ENCODE results near the gene KCNG2.

KCNG2 gene

DNA sequence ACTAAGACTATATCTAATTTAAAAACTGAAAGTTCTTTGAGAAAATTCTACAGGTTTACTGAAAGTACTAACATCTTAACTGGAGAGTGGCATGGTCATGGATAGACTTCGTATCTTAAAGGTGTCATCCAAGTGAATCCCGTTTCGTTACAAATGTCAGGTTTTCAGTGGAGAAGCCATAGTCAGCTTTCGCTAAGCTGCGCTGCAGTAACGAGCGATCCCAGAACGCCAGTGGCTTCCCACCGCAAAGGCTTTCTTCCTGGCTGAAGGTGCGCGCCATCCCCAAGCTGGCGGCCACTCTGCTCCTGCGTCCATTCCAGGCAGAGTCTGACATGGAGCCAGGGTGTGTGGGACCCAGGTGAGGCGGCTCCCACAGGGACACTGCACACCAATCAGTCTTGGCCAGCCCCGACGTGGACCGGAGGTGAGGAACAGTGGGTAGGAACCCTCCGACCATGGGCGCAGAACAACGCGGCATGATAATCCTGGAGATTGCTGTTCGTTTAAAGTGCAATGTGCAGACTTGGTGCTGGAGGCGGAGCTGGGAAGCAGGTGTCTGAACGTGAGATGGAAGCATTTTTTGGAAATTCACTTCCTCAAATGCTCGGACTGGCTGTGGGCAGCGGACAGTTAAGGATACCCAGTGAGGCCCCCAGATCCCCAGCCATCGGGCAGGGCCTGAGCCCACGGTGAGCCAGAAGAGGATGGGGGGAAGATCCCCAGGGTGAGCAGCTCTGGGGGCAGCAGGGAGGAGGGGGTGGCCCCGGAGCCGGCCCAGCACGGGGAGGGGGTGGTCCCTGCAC is 27.8 kb upstream of the KCNG2 start:
- no peak for DNase-seq (ENCODE audit: low read depth in 3 of 3)

DNA sequence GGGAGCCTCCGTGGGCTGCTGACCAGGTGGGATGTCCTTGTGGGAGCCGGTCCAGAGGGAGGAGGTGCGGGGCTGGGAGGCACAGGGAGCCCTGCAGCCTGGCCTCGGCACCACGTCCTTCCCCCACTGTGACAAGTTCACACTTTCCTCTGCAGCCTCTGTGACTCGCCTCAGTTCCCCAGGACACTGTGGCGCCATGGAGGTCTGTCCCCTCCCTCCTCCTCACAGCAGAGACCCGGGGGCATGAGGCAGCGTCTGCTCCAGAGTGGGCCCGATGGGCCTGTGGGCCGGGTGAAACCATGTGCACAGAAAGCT is 27.3 kb upstream of the KCNG2 start:
- DNase-seq (ENCODE audit: low read depth in 3 of 3), result no peak

DNA sequence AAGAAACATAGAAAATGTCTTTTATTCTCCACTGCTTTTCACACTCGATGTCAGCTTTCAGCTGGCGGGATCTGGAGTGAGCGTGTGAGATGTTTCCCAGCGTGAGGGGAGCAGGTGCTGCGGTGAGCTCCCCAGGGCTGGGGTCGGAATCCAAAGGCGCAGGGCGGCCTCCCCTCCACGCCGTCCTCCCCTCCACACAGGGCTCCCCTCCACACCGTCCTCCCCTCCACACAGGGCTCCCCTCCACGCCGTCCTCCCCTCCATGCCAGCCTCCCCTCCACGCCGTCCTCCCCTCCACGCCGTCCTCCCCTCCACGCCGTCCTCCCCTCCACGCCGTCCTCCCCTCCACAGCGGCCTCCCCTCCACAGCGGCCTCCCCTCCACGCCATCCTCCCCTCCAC is 26.9 kb upstream of the KCNG2 start:
- DNase-seq (ENCODE audit: low read depth in 3 of 3), result no peak

DNA sequence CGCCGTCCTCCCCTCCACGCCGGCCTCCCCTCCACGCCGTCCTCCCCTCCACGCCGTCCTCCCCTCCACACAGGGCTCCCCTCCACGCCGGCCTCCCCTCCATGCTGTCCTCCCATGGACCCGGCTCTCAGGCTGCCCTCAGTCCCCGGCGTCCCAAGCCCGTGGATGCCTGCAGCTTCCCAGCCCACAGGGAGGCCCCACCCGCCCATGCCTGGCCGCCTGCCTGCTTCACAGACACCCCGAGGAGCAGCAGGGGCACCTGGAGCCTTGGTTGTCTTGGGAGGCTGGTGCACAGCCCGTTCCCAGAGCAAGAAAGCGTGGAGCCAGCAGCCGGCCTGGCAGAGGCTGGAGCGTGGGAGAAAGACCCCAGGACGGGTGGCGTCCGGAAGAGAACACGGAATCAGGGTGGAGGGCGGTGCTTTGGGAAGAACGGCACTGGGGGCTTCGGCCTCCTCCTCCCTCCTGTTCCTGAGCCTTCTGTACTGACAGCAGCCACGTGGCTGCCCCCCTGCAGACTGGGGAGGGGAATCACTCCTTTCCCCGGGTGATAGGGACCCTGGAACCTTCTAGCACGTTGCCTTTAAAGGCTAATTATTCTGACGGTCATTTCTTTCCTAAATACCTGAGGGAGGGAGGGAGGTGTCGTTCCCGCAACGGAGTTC is 26.2 kb upstream of the KCNG2 start:
- DNase-seq (ENCODE audit: low read depth in 3 of 3), result no peak

DNA sequence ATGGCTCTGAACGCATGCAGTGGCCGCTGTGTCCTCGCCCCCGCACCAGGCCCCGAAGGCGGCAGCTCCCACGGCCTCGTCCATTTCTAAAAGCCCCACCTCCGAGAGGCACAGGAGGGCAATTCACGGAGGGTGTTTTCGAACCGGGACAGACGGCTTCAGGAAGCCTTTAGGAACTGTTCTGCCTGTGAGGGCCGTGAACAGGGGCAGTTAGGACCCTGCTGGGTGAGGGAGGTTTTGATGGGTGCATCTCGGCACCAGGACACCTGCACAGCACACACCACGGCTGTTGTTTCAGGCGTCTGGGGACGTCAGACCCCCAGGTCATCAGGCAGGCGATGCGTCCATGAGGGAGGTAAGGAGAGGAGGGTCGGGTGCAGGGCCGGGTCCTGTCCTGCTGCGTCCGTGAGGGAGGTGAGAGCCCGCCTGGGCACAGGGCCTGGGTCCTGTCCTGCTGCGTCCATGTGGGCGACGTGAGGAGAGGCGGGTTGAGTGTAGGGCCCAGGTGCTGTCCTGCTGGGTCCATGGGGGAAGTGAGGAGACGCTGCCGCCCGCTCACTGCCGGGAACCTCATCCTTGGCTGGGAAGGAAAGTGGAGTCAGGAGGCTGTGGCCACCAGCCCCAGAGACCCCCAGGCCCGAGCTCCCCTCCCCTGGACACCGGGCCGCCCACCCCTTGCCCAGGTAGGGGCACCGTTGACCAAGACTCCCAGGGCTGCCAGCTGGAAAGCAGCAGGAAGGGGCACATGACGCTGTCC is 25.5 kb upstream of the KCNG2 start:
- no peak for DNase-seq (ENCODE audit: low read depth in 3 of 3)

DNA sequence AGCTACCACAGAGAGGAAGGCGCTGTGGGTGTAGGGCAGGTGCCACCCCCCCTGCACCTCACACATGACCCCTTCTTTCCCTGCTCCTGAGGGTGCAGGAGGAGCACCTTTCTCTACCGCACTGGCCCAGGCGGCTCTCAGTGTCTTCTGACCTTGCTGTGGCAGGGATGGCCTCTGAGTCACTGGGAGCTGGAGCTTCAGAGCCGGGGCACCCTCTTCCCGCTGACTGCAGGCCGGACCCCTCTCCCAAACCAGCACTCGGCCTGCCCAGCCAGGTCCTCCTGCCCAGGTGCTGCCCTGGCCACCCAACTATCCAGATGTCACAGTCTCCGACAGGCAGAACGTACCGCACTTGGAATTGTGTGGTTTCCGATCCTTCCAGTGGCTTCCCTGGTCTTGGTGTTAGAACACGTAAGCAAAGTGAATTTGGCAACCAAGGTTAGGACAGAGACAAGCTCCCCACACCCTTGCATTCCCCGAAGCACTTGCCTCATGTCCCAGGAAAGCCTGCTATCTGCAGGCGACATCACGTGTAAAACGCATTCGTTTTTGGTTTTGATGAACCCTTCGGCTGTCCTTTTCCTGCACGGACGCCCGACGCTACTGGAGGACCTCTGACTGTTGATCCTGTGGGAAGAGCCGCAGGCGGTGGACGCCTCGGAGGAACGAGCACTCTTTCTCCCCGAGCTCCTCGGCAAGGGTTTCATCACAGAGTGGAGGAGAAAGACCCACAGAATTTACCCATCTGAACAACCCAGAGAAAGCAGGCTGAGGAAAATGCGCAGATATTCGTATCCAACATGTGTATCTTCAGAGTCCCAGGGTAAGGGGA is 24.7 kb upstream of the KCNG2 start:
- DNase-seq (ENCODE audit: low read depth in 3 of 3), result no peak

DNA sequence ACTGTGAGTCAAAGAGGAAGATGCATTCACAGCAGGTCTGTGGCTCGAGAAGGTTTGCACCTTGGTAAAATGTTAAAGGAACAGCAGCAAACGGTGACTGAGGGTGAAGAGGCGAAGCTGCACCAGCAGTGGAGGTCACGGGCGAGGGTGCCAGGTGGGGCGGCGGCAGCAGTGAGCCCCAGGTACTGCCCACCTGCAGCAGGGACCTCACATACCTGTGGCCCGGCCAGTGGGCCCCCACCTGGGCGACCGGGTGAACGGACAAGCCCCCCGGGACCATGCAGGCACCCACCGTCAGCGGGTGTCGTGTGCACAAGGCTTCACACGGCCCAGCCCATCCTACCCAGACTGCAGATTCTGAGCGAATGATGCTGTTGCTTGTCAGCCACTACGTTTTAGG is 23.6 kb upstream of the KCNG2 start:
- no peak for DNase-seq (ENCODE audit: low read depth in 3 of 3)

DNA sequence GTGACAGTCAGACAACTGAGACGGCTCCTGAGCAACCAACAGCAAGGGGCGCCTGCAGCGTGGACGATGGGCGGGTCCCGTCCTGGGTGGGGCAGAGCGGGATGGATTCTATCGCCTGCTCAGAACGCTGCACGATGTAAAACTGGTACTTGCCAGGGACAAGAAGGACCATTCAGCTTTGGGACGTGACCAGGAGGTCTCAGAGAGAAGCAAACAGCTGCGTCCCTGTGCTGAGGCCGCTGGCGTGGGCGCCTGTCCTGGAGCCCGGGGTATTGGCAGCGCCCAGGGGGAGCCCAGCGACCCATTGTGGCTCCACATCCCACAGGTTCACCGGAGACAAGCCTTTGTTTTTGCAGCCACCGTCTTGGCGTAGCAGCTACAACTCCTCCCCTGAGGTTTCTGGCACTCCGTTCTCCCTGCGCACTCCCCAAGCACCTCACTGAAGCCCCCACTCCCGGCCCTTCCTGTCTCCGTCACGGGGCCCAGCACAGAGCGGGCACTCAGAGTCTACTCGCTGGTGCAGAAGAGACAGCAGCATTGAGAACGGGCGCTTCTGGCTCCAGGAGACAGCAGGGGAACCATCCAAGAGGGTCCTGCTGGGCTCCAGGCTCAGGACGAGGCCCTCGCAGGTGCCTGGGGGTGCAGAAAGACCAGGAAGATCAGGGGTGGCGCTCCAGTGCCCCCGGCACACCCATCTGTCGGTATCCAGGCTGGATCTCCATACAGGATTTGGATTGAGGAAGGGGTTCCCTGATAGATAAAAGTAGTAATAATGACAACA is 22.1 kb upstream of the KCNG2 start:
- DNase-seq (ENCODE audit: low read depth in 3 of 3), result no peak

DNA sequence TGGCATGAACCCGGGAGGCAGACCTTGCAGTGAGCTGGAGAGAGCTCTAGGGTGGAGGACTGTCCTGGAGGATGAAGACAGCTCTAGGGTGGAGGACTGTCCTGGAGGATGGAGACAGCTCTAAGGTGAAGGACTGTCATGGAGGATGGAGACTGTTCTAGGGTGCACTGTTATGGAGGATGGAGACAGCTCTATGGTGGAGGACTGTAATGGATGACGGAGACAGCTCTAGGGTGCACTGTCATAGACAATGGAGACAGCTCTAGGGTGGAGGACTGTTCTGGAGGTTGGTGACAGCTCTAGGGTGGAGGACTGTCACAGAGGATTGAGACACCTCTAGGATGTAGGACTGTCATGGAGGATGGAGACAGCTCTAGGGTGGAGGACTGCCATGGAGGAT is 21.1 kb upstream of the KCNG2 start:
- no peak for DNase-seq (ENCODE audit: low read depth in 3 of 3)

DNA sequence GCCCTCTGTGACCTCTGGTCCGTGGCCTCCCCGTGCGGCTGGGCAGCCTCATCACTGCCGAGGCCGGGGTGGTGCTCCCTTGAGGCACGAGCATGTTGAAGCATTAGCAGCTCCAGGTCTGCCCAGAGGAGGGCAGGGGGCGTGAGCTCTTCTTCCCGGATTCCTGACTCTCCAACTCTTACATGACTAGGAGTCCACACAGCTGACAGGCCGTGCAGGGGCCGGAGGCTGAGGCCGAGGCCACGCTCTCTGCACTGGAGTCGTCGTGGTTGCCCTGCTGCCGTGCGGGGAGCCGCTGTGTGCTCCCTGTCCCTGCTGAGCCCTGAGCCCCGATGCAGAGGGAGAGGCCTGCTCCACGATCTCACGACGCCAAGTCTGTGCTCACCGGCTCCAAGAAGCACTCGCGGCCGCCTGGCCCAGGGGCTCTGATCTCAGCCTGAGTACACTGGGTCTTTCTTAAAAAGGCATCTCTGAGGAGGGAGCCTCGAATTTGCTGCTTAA is 19.4 kb upstream of the KCNG2 start:
- DNase-seq (ENCODE audit: low read depth in 3 of 3), result no peak

DNA sequence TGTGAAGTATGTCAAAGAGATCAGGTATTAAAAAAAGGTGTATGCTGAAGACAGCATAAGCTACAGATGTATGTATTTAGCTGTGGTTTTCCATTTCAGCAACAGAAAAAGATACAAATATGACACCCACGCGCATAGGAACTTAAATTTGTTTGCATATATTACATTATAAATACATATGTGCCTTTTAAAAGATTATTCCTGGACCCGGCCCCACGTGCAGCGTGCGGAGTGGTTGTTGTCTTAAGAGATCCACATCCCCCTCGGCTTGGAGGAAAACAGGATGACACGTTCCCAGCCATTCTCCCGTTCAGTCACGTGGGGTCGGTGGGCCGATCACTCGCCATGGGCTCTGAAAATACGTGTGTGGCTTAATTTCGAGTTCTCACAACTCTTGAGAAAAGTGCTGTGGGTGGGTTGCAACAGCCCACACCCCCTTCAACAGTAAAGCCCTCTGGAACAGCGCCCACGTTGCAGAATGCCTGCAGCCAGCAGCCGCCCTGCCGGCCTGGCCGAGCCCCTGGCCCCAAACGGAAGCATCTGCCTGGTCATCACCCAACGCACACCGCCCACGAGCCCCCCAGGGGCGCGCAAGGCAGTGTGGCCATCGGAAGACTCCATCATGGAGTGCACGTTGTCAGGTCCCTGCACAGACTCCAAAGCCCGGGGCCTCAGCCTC is 18.6 kb upstream of the KCNG2 start:
- no peak for DNase-seq (ENCODE audit: low read depth in 3 of 3)

DNA sequence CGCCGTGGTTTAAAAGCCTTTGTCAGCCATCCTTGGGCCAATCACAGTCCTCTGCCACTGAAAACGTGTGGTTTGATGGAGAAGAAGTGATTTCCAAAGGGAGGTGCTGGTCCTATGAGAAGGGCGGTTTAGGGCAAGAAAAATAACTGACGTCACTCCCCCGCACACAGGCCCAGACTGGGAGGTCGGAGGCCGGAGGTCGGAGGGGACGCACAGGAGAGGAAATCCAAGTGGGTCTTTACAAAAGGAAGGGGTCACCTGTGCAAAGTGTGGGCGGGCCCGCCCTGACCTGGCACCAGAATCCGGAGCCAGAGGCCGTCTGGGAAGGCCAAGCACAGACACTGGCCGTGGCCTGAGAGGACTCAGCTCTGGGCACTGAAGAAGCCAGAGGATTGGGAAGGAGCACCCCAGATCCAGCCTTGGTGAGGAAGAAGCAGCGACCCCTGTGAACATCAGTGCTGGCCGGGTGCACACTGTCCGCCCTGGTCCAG is 18.0 kb upstream of the KCNG2 start:
- DNase-seq (ENCODE audit: low read depth in 3 of 3), result no peak

DNA sequence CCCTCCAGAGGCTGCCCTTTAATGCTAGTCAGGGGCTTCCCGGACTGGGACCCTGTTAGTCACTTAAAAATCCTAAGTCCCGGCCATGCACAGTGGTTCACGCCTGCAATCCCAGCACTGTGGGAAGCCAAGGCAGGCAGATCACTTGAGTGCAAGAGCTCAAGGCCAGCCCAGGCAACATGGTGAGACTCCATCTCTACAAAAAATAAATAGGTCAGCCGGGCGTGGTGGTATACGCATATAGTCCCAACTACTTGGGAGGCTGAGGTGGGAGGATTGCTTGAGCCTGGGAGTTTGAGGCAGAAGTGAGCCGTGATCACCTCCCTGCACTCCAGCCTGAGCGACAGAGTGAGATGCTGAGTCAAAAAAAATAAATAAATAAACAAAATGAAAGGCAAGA is 17.2 kb upstream of the KCNG2 start:
- no peak for DNase-seq (ENCODE audit: low read depth in 3 of 3)

DNA sequence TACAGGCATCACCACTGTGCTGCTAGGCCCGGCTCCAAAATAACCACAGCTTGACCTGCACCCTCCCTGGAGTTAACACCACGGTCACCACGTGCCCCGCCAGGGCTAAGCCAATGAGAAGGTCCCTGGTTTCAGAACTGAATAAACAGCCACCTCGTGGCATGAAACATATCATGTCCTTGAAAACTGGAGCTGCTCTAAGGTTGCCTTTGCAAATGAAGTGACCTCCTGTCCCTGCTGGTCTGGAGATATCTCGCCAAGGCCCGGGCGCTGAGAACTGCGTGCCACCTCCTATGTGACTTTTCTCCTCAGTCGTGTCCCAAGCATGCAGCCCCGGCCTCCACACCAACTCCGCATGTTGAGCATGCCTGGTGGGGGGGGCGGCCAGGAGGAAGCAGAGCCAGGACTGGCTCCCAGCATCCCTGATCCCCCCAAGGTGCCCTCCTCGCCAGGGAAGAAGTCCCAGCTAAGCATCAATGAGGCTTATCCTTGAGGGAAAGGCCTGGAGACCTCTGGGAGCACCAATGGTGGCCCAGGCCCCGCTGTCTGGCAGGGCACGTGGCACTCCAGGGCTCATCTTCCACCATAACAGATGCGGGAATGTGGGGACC is 16.3 kb upstream of the KCNG2 start:
- DNase-seq (ENCODE audit: low read depth in 3 of 3), result no peak

DNA sequence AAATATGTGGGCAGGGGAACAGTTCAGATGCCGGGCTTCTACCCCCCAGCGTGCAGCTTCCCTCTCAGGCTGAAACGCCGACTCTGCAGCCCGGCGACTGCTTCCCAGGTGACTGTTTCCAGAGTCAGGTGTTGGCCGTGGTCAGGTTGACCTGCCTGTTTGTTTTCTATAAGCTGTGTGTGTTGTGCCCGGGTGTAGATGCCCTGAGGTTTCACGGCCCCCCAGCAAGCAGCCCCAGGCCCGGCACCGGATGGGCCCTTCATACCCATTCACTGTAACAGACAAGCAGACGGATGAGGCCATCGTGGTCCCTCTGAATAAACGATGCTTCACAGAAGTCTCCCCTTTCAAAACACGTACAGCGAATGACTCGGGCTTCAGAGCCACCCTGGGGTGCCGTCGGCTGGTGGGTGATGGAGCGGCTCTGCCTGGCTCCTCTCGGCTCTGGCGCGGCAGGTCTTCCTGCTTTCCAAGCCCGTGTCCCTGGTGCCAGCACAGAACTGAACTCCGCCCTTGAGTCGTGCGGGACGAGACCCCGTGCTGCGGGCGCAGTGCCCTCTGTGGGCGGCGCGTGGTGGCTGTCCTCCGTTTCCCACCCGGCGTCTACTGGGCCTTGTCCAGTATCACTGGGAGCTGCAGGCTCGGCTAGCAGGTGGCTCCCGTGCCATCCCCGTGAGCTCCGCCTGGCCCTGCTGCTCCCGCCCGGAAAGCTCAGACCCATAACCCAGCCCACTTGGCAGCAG is 15.0 kb upstream of the KCNG2 start:
- no peak for DNase-seq (ENCODE audit: low read depth in 3 of 3)

DNA sequence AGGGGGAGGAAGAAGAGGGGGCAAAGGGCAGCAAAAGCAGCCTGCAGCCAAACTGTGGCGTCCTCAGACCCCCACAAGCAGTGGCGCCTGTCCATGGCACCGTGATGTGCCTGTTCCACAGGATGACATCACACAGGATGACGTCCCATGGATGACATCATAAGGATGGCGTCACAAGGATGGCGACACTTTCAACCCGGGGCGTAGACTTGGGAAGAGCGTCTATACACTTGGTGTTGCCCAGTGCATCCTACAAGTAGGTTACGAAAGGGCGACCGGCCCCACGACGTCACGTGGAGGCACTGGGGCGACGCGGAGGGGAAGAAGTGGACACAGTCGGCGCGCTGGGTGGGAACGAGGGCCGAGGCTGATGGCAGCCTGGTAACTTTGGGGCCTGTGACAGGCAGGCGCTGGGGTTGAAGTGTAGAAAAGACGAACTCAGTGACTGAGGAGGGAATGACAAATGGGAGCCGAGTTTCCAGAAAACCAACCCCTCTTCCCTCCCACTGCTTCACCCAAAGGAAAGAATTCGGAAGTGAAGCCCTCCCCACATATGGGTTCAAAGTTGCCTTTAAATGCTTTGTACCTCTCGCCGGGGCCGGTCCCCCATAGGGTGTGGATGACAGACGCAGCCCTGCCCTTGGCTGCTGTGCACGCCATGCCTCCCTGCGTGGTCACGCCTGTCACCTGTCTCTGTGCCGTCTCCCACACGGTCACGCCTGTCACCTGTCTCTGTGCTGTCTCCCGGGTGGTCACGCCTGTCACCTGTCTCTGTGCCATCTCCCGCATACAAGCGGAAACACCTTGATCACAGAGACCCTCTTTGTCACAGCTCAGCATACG is 13.4 kb upstream of the KCNG2 start:
- no peak for DNase-seq (ENCODE audit: low read depth in 3 of 3)

DNA sequence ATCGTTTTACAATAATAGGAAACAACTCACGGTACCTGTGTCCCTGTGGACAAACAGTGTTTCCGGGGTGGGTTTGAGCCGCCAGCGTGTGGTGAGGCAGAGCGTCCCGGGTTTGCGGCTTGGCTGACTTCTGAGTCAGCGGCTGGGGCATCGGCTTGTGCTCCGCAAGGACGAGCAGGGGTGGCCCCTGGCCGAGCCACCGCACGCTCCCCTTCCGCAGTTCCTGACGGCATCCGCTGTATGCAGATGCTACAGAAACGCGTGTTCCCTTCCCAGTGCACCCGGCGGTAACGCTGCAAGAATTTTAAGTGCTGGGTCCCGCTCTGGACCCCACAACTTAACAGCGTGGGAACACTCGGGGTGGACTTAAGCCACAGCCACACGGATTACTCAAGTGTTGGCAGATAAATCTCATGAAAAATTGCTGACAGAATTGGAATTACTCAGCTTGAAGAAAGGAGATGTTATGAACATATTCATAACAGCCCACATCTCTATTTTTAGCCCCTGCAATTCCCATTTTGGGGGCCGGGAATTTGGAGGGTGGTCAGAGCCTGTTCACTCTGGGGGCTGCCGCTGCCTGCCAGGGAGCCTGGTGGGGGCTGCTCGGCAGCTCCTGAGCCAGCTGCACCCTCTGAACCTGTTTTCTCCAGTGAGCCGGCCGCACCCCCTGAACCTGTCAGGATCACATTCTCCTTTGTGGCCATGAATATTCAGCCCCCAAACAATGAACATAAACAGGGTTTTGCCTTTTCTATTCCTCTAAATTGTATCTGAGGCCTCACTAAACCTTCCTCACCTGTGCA is 12.6 kb upstream of the KCNG2 start:
- DNase-seq (ENCODE audit: low read depth in 3 of 3), result no peak
